GM12892 (cell line): ENCODE results near the gene MICAL3.

Source experiments
- POLR2A ChIP-seq: IDR thresholded peaks from 2 replicates; pipeline ENCODE4 v1.6.1; 2011; ENCODE audit warnings: low read depth, low read length, control low read depth
- POLR2AphosphoS5 ChIP-seq: IDR thresholded peaks from 2 replicates; pipeline ENCODE4 v1.6.1; 2011; ENCODE audit warnings: low read depth, low read length, control low read depth
- TAF1 ChIP-seq: IDR thresholded peaks from 2 replicates; pipeline ENCODE4 v1.6.1; 2011; ENCODE audit warnings: low read depth, mild to moderate bottlenecking, control low read depth, low read length, borderline replicate concordance

- TF ChIP-seq POLR2A (no peak), POLR2AphosphoS5 (no peak), TAF1 (no peak)
Measured at GRCh38 chr22:17781319-17782031, 242.9 kb downstream of the MICAL3 start.
